ENCODE measurements around the gene PCDH9. TPM values are rescaled to one million over a fixed set of nuclear protein-coding genes. Genes with fewer than 3 reads are reported as not detected.

The PCDH9 gene
- total RNA-seq, 4 donors from 2014 or later = 0.37 to 2.4 (median 1.5) TPM

DNA sequence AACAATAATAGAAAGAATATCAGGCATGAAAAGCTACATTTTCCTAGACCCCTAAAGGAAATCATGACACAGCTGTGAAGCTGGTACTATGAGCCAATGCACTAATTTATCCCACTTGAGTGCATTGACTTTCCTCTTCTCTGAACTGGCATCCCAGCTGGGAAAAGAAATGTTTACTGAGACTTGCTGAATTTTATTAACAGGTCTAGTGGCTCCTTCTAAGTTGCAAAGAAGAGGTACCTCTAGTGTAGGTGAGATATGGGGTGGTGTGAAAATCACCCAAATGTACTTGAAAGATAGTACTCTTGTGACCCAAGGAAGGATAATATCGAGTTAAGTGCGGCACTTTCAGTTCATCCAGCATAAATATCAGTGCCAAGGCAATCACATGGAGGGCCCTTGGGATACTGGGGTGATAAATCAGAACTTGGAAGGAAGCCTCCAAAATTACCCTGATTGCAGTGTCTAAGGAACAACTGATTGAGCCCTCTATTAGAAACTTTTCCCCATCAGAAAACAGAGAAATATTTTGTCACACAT, 369.2 kb downstream of the PCDH9 start:
- Histone ChIP-seq H3K4me3 (no peak overlapping the region), H3K4me1 (no peaks in the 10 kb centered on the region), H3K27me3 (no peaks in the 10 kb centered on the region), H3K9me3 (no peaks in the 10 kb centered on the region), H3K27ac (no peak overlapping the region), H3K36me3 (no peaks in the 10 kb centered on the region)
- WGBS, 2 donors (ENCODE audit: low coverage in 1 of 2) = 79% methylated on average over 2 of the region's 2 CpGs; no CpG with 5 or more reads in 1 of the 2 donors
- TF ChIP-seq EP300 (IDR thresholded peaks at IDR 0.05; ENCODE audit: low read depth) (no peak), POLR2A (IDR thresholded peaks at IDR 0.05) (no peak), POLR2AphosphoS5 (IDR thresholded peaks at IDR 0.05) (no peak)
- TF ChIP-seq, protein P1, sequence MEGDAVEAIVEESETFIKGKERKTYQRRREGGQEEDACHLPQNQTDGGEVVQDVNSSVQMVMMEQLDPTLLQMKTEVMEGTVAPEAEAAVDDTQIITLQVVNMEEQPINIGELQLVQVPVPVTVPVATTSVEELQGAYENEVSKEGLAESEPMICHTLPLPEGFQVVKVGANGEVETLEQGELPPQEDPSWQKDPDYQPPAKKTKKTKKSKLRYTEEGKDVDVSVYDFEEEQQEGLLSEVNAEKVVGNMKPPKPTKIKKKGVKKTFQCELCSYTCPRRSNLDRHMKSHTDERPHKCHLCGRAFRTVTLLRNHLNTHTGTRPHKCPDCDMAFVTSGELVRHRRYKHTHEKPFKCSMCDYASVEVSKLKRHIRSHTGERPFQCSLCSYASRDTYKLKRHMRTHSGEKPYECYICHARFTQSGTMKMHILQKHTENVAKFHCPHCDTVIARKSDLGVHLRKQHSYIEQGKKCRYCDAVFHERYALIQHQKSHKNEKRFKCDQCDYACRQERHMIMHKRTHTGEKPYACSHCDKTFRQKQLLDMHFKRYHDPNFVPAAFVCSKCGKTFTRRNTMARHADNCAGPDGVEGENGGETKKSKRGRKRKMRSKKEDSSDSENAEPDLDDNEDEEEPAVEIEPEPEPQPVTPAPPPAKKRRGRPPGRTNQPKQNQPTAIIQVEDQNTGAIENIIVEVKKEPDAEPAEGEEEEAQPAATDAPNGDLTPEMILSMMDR (IDR thresholded peaks at IDR 0.05) = no peak
- in situ Hi-C loops (cut with MboI; ENCODE audit: low pct_ligation_motif_present in 1 of 4, low pct_unique_long_range_greater_than_20kb in 1 of 4, low sequenced_read_pairs in 3 of 4) (no loop called here), intact Hi-C loops (cut with DNase I; ENCODE audit: low total_unique reads) (no loop called here)
- DNase-seq = no peak

DNA sequence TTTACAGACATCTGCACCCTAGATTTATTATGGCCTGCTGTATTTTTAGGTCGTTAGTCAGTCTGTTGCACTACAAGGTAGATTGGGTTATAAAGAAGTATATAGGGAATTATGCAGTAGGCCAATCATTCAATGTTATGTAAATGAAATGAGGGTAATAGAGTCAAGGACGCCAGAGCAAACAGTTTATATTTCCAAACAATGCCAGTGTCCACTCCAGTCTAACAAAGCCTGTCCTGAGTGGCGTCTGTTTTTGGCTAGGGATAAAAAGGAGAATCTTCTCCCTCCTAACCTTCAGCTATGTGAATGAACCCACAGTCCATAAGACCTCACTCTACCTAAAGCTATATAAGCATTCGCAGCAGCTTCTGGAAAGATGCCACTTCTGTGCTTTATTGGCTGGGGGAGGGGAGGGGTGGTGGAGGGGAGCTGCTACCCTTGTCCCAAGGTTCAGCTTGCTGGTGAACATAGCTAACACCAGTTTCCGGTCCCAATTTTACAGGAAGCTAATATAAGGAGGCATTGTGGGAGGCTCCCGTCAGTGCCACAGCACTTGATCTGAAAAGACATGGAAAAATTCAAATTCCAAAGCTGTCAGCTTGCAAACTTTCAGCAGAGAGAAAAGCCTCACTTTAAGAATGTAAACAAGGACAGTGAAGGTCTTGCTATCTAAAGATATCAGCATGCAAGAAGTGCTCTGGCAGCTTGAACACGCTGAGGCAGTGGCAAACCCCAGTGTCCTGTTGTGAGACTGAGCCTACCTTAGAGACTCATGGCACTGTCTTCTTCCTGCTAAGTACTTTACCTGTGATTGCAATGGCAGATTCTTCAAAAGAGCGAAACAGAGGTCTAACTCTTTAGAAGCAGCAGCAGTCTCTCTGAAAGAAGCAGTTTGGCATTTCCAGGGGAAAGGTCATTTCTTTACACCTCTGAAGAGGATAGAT, 369.9 kb downstream of the PCDH9 start:
- in situ Hi-C loops (cut with MboI; ENCODE audit: low pct_ligation_motif_present in 1 of 4, low pct_unique_long_range_greater_than_20kb in 1 of 4, low sequenced_read_pairs in 3 of 4) = no loop called here
- H3K4me1 ChIP-seq = no peaks in the 10 kb centered on the region
- no peaks in the 10 kb centered on the region for H3K9me3 ChIP-seq
- H3K4me3 ChIP-seq = no peak overlapping the region
- no peaks in the 10 kb centered on the region for H3K27me3 ChIP-seq
- DNase-seq = no peak
- TF ChIP-seq POLR2A (IDR thresholded peaks at IDR 0.05) (no peak), EP300 (IDR thresholded peaks at IDR 0.05; ENCODE audit: low read depth) (no peak), POLR2AphosphoS5 (IDR thresholded peaks at IDR 0.05) (no peak)
- TF ChIP-seq, protein P1 (IDR thresholded peaks at IDR 0.05) = no peak
- intact Hi-C loops (cut with DNase I; ENCODE audit: low total_unique reads) = no loop called here
- H3K36me3 ChIP-seq = no peaks in the 10 kb centered on the region
- 50 to 62% methylated on average over 4 to 8 of the region's 8 CpGs for WGBS, 2 donors (ENCODE audit: low coverage in 1 of 2)
- no peak overlapping the region for H3K27ac ChIP-seq

DNA sequence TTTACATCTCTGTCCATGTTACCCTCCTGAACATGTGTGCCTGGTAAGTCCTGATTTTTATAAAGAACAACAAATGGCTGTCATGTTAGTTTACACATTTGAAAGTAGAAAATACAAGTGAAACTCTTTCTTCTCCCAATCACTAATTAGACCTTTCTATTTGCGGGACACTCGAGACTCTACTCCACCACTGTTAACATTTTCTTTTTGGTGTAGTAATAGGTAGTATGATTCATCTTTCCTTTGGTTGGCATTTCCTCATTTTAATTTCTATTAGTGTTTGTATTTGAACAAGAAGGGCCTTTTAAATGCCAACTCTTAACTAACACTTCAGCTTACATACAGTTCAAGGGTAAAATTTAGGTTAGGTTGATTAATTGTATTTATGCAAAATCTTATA, 371.1 kb downstream of the PCDH9 start:
- WGBS, 2 donors (ENCODE audit: low coverage in 1 of 2) = 73% methylated on average over 2 of the region's 2 CpGs

DNA sequence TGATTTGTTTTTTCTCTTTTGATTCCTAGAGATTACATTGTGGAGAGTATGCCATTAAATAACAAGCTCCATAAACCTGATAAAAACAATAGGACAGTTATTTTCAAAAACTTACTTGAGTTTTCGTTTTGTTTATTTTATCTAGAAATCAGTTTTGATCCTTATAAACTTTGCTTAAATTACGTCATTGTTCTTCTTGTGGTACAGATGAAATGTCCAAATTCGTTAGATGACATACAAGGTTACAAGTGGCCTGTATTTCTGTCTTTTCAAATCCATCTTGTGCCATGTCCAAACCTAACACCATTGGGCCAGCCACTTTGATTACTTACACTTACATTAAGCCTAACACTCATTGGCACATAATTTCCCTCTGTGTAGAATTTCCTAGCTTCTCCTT, 372.0 kb downstream of the PCDH9 start:
- in situ Hi-C loops (cut with MboI; ENCODE audit: low pct_ligation_motif_present in 1 of 4, low pct_unique_long_range_greater_than_20kb in 1 of 4, low sequenced_read_pairs in 3 of 4) = no loop called here
- intact Hi-C loops (cut with DNase I; ENCODE audit: low total_unique reads) = no loop called here
- H3K36me3 ChIP-seq = no peaks in the 10 kb centered on the region
- H3K4me3 ChIP-seq = no peak overlapping the region
- H3K9me3 ChIP-seq = no peaks in the 10 kb centered on the region
- TF ChIP-seq POLR2AphosphoS5 (IDR thresholded peaks at IDR 0.05) = no peak
- TF ChIP-seq, protein P1 (IDR thresholded peaks at IDR 0.05) = no peak
- no peak for TF ChIP-seq POLR2A (IDR thresholded peaks at IDR 0.05)
- no peak for TF ChIP-seq EP300 (IDR thresholded peaks at IDR 0.05; ENCODE audit: low read depth)
- no peaks in the 10 kb centered on the region for H3K4me1 ChIP-seq
- H3K27ac ChIP-seq = no peak overlapping the region
- 60 to 75% methylated on average over 3 of the region's 3 CpGs for WGBS, 2 donors (ENCODE audit: low coverage in 1 of 2)
- H3K27me3 ChIP-seq = no peaks in the 10 kb centered on the region
- DNase-seq = no peak

More for the DNA sequence above, 371.1 kb downstream of the PCDH9 start:
- Histone ChIP-seq H3K27me3 (no peaks in the 10 kb centered on the region), H3K36me3 (no peaks in the 10 kb centered on the region), H3K27ac (no peak overlapping the region), H3K9me3 (no peaks in the 10 kb centered on the region), H3K4me3 (no peak overlapping the region), H3K4me1 (no peaks in the 10 kb centered on the region)
- no peak for DNase-seq
- in situ Hi-C loops (cut with MboI; ENCODE audit: low pct_ligation_motif_present in 1 of 4, low pct_unique_long_range_greater_than_20kb in 1 of 4, low sequenced_read_pairs in 3 of 4) = no loop called here
- intact Hi-C loops (cut with DNase I; ENCODE audit: low total_unique reads) = no loop called here
- TF ChIP-seq POLR2A (IDR thresholded peaks at IDR 0.05) (no peak), POLR2AphosphoS5 (IDR thresholded peaks at IDR 0.05) (no peak), EP300 (IDR thresholded peaks at IDR 0.05; ENCODE audit: low read depth) (no peak)
- TF ChIP-seq, protein P1 (IDR thresholded peaks at IDR 0.05) = no peak
